Liver (tissue), 9 donors: Measurements from ENCODE around the gene ATXN7L3. TPM values are rescaled to one million over a fixed set of nuclear protein-coding genes. Genes with fewer than 3 reads are reported as not detected.

Experiments
- DNase-seq: peaks from one replicate; pipeline ENCODE4 v3.0.0-alpha.2; 2017; ENCODE audit warnings: low spot score
- H3K27ac ChIP-seq, 2 donors: one replicate each; pipeline ENCODE4 v1.7.0; 2013; ENCODE audit warnings: inconsistent platforms in 2 of 2, low read length in 2 of 2, control low read depth in 1 of 2, low read depth in 1 of 2, mild to moderate bottlenecking in 1 of 2
- H3K27me3 ChIP-seq, 4 donors: one replicate each; pipeline versions ENCODE4 v1.6.1 to v1.7.0; 2013; ENCODE audit warnings: low read length in 3 of 4, inconsistent platforms in 1 of 4, mild to moderate bottlenecking in 1 of 4, moderate library complexity in 1 of 4; ENCODE audit not compliant: control insufficient read depth in 4 of 4, insufficient read depth in 4 of 4
- H3K36me3 ChIP-seq, 4 donors: one replicate each; pipeline versions ENCODE4 v1.6.1 to v1.7.0; 2013; ENCODE audit warnings: low read length in 3 of 4, mild to moderate bottlenecking in 3 of 4, low read depth in 1 of 4, moderate library complexity in 1 of 4; ENCODE audit not compliant: control insufficient read depth in 4 of 4, insufficient read depth in 3 of 4
- H3K4me1 ChIP-seq, 4 donors: one replicate each; pipeline versions ENCODE4 v1.6.1 to v1.7.0; 2013; ENCODE audit warnings: low read length in 3 of 4, mild to moderate bottlenecking in 3 of 4, moderate library complexity in 1 of 4; ENCODE audit not compliant: control insufficient read depth in 4 of 4, insufficient read depth in 4 of 4
- H3K4me3 ChIP-seq, 3 donors: one replicate each; pipeline versions ENCODE4 v1.6.1 to v1.7.0; 2013; ENCODE audit warnings: low read length in 3 of 3, control low read depth in 1 of 3, low read depth in 1 of 3, mild to moderate bottlenecking in 1 of 3
- H3K9ac ChIP-seq, 2 donors: one replicate each; pipeline ENCODE4 v1.7.0; 2013; ENCODE audit warnings: low read length in 2 of 2, mild to moderate bottlenecking in 2 of 2, moderate library complexity in 2 of 2, control low read depth in 1 of 2, low read depth in 1 of 2
- H3K9me3 ChIP-seq, 4 donors: one replicate each; pipeline versions ENCODE4 v1.6.1 to v1.7.0; 2013; ENCODE audit warnings: low read length in 3 of 4; ENCODE audit not compliant: control insufficient read depth in 4 of 4
- FOXA1 ChIP-seq: IDR thresholded peaks from 2 replicates; pipeline ENCODE4 v1.6.1; 2016; ENCODE audit warnings: antibody characterized with exemption
- GABPA ChIP-seq, 2 donors: IDR thresholded peaks in 1 of 2; conservative IDR thresholded peaks in 1 of 2; 2 replicates each; pipeline ENCODE4 v1.6.1; 2016; ENCODE audit warnings: antibody characterized with exemption in 2 of 2, mild to moderate bottlenecking in 1 of 2, moderate library complexity in 1 of 2
- HNF4A ChIP-seq, 2 donors: conservative IDR thresholded peaks; 2 replicates each; pipeline ENCODE4 v1.6.1; 2016; ENCODE audit warnings: antibody characterized with exemption in 2 of 2, mild to moderate bottlenecking in 2 of 2
- JUND ChIP-seq, 2 donors: IDR thresholded peaks; 2 replicates each; pipeline ENCODE4 v1.6.1; 2016; ENCODE audit warnings: antibody characterized with exemption in 2 of 2
- NR2F2 ChIP-seq: IDR thresholded peaks from 2 replicates; pipeline ENCODE4 v1.6.1; 2016; ENCODE audit warnings: antibody characterized with exemption
- RAD21 ChIP-seq, 2 donors: IDR thresholded peaks; 2 replicates each; pipeline ENCODE4 v1.6.1; 2016; ENCODE audit warnings: antibody characterized with exemption in 2 of 2, mild to moderate bottlenecking in 2 of 2
- RXRA ChIP-seq, 2 donors: IDR thresholded peaks; 2 replicates each; pipeline ENCODE4 v1.6.1; 2017 to 2018; ENCODE audit warnings: antibody characterized with exemption in 2 of 2, mild to moderate bottlenecking in 1 of 2
- SP1 ChIP-seq: IDR thresholded peaks from 2 replicates; pipeline ENCODE4 v1.6.1; 2018; ENCODE audit warnings: antibody characterized with exemption, mild to moderate bottlenecking
- WGBS: extraction: QIAGEN DNeasy Blood & Tissue Kit; methylation state at CpG from one replicate; pipeline ENCODE4 v1.1.7; 2013; 5-methylcytosine and 5-hydroxymethylcytosine counted together
- polyA plus RNA-seq, 2 donors: library from polyadenylated mRNA; stranded (reverse) in 1 of 2; unstranded in 1 of 2; fragments of 200-250 nt in 1 of 2; fragments of >200 nt in 1 of 2; fragmentation: Nextera tagmentation in 1 of 2; extraction: Ambion mirVana in 1 of 2; gene quantifications; one replicate each; pipeline versions ENCODE4 v1.2.1 to v1.2.3, GENCODE V29; 2013 to 2015
- total RNA-seq, 2 donors: library from RNA; depleted of rRNA; stranded (reverse); fragments of >200 nt; gene quantifications; one replicate each; pipeline ENCODE4 v1.2.3, GENCODE V29; 2014
- TF ChIP-seq, protein P1 (sequence below): fragments of 150-350 bp; IDR thresholded peaks from 2 replicates; pipeline ENCODE4 v1.5.1; 2017; ENCODE audit warnings: improper control_type of control experiment, low read depth, low read length; ENCODE audit not compliant: missing input control
- TF ChIP-seq, protein P2 (sequence below): IDR thresholded peaks from 2 replicates; pipeline ENCODE4 v1.6.1; 2016; ENCODE audit warnings: antibody characterized with exemption
- TF ChIP-seq, protein P3 (sequence below): IDR thresholded peaks from 2 replicates; pipeline ENCODE4 v1.6.1; 2016; ENCODE audit warnings: antibody characterized with exemption, mild to moderate bottlenecking
- TF ChIP-seq, protein P4 (sequence below): IDR thresholded peaks from 2 replicates; pipeline ENCODE4 v1.6.1; 2016; ENCODE audit warnings: antibody characterized with exemption
- donor health status: healthy.
- donor health status: healthy.
- donor health status: healthy.
- donor health status: healthy.
- donor health status: healthy.

The ATXN7L3 gene
- total and polyA plus RNA-seq, 4 donors = 5.1 to 20.9 (median 14.7) TPM

- H3K9me3 ChIP-seq = no peaks in the 10 kb centered on the region
- H3K4me3 ChIP-seq = peak overlapping the region in 2 of 3 donors; percentile 59 to 93
- peak overlapping the region; percentile 20 to 66 for H3K9ac ChIP-seq
- peaks cover 15 to 39% (median 33%) of the 10 kb centered on the region in 4 donors for H3K4me1 ChIP-seq
- H3K27me3 ChIP-seq = no peaks in the 10 kb centered on the region
- WGBS = under 1% methylated on average over 88 of the region's 89 CpGs
- peak overlapping the region; percentile 93 to 94 for H3K27ac ChIP-seq
- H3K36me3 ChIP-seq = peaks cover 11 to 29% (median 27%) of the 10 kb centered on the region in 4 donors
- peak; percentile 89 for DNase-seq
- TF ChIP-seq RXRA (IDR thresholded peaks at IDR 0.05) (peak in 1 of 2 donors; percentile 21), GABPA (IDR thresholded peaks at IDR 0.05 in 1 of 2, conservative IDR thresholded peaks at IDR 0.05 in 1 of 2) (peak in 1 of 2 donors; percentile 65), RAD21 (IDR thresholded peaks at IDR 0.05) (peak; percentile 46 to 54), SP1 (peak; percentile 31), FOXA1 (no peak)
- TF ChIP-seq, protein P1, sequence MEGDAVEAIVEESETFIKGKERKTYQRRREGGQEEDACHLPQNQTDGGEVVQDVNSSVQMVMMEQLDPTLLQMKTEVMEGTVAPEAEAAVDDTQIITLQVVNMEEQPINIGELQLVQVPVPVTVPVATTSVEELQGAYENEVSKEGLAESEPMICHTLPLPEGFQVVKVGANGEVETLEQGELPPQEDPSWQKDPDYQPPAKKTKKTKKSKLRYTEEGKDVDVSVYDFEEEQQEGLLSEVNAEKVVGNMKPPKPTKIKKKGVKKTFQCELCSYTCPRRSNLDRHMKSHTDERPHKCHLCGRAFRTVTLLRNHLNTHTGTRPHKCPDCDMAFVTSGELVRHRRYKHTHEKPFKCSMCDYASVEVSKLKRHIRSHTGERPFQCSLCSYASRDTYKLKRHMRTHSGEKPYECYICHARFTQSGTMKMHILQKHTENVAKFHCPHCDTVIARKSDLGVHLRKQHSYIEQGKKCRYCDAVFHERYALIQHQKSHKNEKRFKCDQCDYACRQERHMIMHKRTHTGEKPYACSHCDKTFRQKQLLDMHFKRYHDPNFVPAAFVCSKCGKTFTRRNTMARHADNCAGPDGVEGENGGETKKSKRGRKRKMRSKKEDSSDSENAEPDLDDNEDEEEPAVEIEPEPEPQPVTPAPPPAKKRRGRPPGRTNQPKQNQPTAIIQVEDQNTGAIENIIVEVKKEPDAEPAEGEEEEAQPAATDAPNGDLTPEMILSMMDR = peak; percentile 59
- TF ChIP-seq, protein P2, sequence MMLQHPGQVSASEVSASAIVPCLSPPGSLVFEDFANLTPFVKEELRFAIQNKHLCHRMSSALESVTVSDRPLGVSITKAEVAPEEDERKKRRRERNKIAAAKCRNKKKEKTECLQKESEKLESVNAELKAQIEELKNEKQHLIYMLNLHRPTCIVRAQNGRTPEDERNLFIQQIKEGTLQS = no peak
- TF ChIP-seq, protein P3, sequence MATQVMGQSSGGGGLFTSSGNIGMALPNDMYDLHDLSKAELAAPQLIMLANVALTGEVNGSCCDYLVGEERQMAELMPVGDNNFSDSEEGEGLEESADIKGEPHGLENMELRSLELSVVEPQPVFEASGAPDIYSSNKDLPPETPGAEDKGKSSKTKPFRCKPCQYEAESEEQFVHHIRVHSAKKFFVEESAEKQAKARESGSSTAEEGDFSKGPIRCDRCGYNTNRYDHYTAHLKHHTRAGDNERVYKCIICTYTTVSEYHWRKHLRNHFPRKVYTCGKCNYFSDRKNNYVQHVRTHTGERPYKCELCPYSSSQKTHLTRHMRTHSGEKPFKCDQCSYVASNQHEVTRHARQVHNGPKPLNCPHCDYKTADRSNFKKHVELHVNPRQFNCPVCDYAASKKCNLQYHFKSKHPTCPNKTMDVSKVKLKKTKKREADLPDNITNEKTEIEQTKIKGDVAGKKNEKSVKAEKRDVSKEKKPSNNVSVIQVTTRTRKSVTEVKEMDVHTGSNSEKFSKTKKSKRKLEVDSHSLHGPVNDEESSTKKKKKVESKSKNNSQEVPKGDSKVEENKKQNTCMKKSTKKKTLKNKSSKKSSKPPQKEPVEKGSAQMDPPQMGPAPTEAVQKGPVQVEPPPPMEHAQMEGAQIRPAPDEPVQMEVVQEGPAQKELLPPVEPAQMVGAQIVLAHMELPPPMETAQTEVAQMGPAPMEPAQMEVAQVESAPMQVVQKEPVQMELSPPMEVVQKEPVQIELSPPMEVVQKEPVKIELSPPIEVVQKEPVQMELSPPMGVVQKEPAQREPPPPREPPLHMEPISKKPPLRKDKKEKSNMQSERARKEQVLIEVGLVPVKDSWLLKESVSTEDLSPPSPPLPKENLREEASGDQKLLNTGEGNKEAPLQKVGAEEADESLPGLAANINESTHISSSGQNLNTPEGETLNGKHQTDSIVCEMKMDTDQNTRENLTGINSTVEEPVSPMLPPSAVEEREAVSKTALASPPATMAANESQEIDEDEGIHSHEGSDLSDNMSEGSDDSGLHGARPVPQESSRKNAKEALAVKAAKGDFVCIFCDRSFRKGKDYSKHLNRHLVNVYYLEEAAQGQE = peak; percentile 32
- TF ChIP-seq, protein P4, sequence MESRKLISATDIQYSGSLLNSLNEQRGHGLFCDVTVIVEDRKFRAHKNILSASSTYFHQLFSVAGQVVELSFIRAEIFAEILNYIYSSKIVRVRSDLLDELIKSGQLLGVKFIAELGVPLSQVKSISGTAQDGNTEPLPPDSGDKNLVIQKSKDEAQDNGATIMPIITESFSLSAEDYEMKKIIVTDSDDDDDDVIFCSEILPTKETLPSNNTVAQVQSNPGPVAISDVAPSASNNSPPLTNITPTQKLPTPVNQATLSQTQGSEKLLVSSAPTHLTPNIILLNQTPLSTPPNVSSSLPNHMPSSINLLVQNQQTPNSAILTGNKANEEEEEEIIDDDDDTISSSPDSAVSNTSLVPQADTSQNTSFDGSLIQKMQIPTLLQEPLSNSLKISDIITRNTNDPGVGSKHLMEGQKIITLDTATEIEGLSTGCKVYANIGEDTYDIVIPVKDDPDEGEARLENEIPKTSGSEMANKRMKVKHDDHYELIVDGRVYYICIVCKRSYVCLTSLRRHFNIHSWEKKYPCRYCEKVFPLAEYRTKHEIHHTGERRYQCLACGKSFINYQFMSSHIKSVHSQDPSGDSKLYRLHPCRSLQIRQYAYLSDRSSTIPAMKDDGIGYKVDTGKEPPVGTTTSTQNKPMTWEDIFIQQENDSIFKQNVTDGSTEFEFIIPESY = no peak
Observed at GRCh38 chr17:44218344-44219107, 18.8 kb upstream of the ATXN7L3 start.

GRCh38 chr17:44217738-44218343 lies 18.2 kb upstream of the ATXN7L3 start:
- Histone ChIP-seq H3K9me3 (no peaks in the 10 kb centered on the region), H3K36me3 (peaks cover 11 to 31% (median 27%) of the 10 kb centered on the region in 4 donors), H3K4me3 (peak overlapping the region in 2 of 3 donors; percentile 59 to 93), H3K4me1 (peaks cover 11 to 32% (median 26%) of the 10 kb centered on the region in 4 donors), H3K27ac (peak overlapping the region in 1 of 2 donors; percentile 65), H3K9ac (peak overlapping the region; percentile 20 to 66), H3K27me3 (no peaks in the 10 kb centered on the region)
- WGBS = 11% methylated on average over 10 of the region's 10 CpGs
- DNase-seq = peak; percentile 45
- TF ChIP-seq, protein P4 = no peak
- TF ChIP-seq HNF4A (conservative IDR thresholded peaks at IDR 0.05) (no peak), NR2F2 (no peak), SP1 (no peak), JUND (IDR thresholded peaks at IDR 0.05) (no peak)
- TF ChIP-seq, protein P1 = no peak
